A673 (cell line): ENCODE results near the gene NEK6. TPM values are rescaled to one million over a fixed set of nuclear protein-coding genes. Genes with fewer than 3 reads are reported as not detected.
"Not testable (repeated sequence)": the region's sequence is repeated elsewhere in the genome, so short reads cannot be mapped to it uniquely, and the experiment has no call there.

ENCODE experiments used
- BruUV-seq: library from RNA; stranded (reverse); fragments of 400-500 nt; replicated peaks from 2 replicates; lab custom pipeline; 2021; lab: Mats Ljungman, UMichigan
- CTCF ChIA-PET: fragments of 300-600 bp; sonication (Branson Sonifier 250); formaldehyde crosslinking; loops from one replicate; lab custom pipeline; 2022; ENCODE audit warnings: antibody characterized with exemption; lab: Charles Lee
- POLR2A ChIA-PET: fragments of 300-600 bp; sonication (Branson Sonifier 250); formaldehyde crosslinking; loops from one replicate; lab custom pipeline; 2022; ENCODE audit warnings: antibody characterized with exemption; ENCODE audit not compliant: low non-redundant PET; lab: Charles Lee
- DNase-seq: peaks from one replicate; pipeline ENCODE4 v3.0.0-alpha.2; 2015; ENCODE audit warnings: low spot score
- H3K27ac ChIP-seq: fragments of 200-600 bp; sonication (generic); 2 replicates; pipeline ENCODE4 v1.5.1; 2016; ENCODE audit warnings: mixed run types, low read depth, mild to moderate bottlenecking, mixed read lengths, antibody characterized with exemption, low read length; ENCODE audit not compliant: poor library complexity, severe bottlenecking
- H3K27me3 ChIP-seq: fragments of 200-600 bp; sonication (generic); replicated peaks from 2 replicates; pipeline ENCODE4 v1.6.1; 2017; ENCODE audit warnings: mixed run types, low read depth, mild to moderate bottlenecking, mixed read lengths, antibody characterized with exemption, low read length; ENCODE audit not compliant: insufficient read depth, poor library complexity
- H3K36me3 ChIP-seq: fragments of 200-600 bp; sonication (generic); 2 replicates; pipeline ENCODE4 v1.6.1; 2016; ENCODE audit warnings: mixed run types, mild to moderate bottlenecking, mixed read lengths, antibody characterized with exemption, low read length; ENCODE audit not compliant: insufficient read depth, poor library complexity, severe bottlenecking
- H3K4me1 ChIP-seq: fragments of 200-600 bp; sonication (generic); 2 replicates; pipeline ENCODE4 v1.6.1; 2017; ENCODE audit warnings: mixed run types, mild to moderate bottlenecking, mixed read lengths, antibody characterized with exemption, low read length; ENCODE audit not compliant: insufficient read depth, poor library complexity, severe bottlenecking
- H3K4me3 ChIP-seq: fragments of 200-600 bp; sonication (generic); 2 replicates; pipeline ENCODE4 v1.5.1; 2016; ENCODE audit warnings: low read depth, mixed run types, mild to moderate bottlenecking, mixed read lengths, low read length; ENCODE audit not compliant: poor library complexity, severe bottlenecking
- H3K9me3 ChIP-seq: fragments of 200-600 bp; sonication (generic); 2 replicates; pipeline ENCODE4 v1.6.1; 2016; ENCODE audit warnings: mixed run types, low read depth, mild to moderate bottlenecking, mixed read lengths, antibody characterized with exemption, low read length; ENCODE audit not compliant: poor library complexity, severe bottlenecking
- EZH2 ChIP-seq: fragments of 200-600 bp; sonication (generic); IDR thresholded peaks from 2 replicates; pipeline ENCODE4 v1.6.1; 2017; ENCODE audit warnings: borderline replicate concordance, low read depth, mild to moderate bottlenecking, mixed read lengths, antibody characterized with exemption, low read length; ENCODE audit not compliant: poor library complexity, severe bottlenecking
- intact Hi-C: fragments of 100-400 bp; cut with micrococcal nuclease; formaldehyde crosslinking; loops from one replicate; pipeline ENCODE4 v1.10.0; 2022; ENCODE audit not compliant: unreplicated experiment
- total RNA-seq: library from RNA; stranded (reverse); gene quantifications from 2 replicates; pipeline ENCODE4 v1.2.3, GENCODE V29; 2021
- TF ChIP-seq, protein P1 (sequence below): fragments of 300-800, 200-600 bp; sonication (generic); conservative IDR thresholded peaks from 2 replicates; pipeline ENCODE4 v1.5.1; 2017; ENCODE audit warnings: low read depth, mild to moderate bottlenecking, antibody characterized with exemption, low read length, moderate library complexity, mixed read lengths

NEK6 gene
- total RNA-seq, 1 experiment from 2014 or later = 23.3 TPM

GRCh38 chr9:124238546-124239140 lies 19.1 kb upstream of the NEK6 start:
- CTCF ChIA-PET = no interaction called here

DNA sequence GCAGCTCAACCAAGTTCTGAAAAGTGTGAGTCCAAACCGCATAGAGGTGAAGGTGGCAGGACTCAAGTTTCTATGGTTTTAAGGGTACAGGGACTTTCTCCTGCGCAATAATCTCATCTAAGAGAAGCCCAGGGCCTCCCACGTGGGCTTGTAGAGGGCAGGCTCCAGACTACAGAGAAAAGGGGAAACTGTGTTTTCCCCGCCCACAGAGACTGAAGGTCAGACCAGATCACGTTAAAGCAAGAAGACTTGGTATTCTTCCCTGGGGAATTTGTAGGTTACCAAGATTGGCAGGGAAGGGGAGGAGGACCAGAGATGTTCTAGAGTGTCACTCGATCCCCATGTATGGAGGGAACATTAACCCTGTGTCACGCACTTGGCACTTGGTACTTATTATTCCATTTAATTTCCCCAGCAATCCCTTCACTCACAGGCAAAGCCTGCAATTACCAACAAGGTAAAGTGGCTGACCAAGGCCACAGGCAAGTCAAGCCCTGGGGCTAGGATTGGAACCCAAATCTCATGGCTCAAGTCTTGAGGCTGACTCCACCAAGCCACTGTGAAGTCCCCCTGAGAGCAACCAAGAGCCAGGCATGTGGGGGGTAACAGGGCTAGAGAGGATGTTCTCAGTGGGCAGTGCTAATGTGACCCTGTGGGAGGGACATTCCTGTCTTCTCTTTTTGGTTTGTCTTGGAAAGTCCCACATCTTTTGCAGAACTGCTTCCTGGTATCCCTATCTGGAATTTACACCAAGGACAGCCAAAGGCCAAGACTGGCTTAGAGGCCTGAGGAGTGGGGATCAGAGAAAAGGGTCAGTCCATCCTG lies 18.3 kb upstream of the NEK6 start:
- ChIA-PET POLR2A (no interaction called here), CTCF (no interaction called here)
- BruUV-seq = no TSS peak
- peaks cover 13% of the 10 kb centered on the region for H3K4me1 ChIP-seq
- TF ChIP-seq, protein P1, sequence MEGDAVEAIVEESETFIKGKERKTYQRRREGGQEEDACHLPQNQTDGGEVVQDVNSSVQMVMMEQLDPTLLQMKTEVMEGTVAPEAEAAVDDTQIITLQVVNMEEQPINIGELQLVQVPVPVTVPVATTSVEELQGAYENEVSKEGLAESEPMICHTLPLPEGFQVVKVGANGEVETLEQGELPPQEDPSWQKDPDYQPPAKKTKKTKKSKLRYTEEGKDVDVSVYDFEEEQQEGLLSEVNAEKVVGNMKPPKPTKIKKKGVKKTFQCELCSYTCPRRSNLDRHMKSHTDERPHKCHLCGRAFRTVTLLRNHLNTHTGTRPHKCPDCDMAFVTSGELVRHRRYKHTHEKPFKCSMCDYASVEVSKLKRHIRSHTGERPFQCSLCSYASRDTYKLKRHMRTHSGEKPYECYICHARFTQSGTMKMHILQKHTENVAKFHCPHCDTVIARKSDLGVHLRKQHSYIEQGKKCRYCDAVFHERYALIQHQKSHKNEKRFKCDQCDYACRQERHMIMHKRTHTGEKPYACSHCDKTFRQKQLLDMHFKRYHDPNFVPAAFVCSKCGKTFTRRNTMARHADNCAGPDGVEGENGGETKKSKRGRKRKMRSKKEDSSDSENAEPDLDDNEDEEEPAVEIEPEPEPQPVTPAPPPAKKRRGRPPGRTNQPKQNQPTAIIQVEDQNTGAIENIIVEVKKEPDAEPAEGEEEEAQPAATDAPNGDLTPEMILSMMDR = no peak
- no peak for TF ChIP-seq EZH2
- H3K9me3 ChIP-seq = no peaks in the 10 kb centered on the region
- no peak overlapping the region for H3K27ac ChIP-seq
- intact Hi-C loops = no loop called here
- no peak overlapping the region for H3K4me3 ChIP-seq
- DNase-seq = no peak
- H3K27me3 ChIP-seq = peaks cover 10% of the 10 kb centered on the region
- no peaks in the 10 kb centered on the region for H3K36me3 ChIP-seq

More at GRCh38 chr9:124238546-124239140, 19.1 kb upstream of the NEK6 start:
- intact Hi-C loops = no loop called here
- H3K36me3 ChIP-seq = no peaks in the 10 kb centered on the region
- H3K27ac ChIP-seq = no peak overlapping the region
- BruUV-seq = no TSS peak
- POLR2A ChIA-PET = no interaction called here
- no peak for TF ChIP-seq EZH2
- TF ChIP-seq, protein P1 = no peak
- no peak for DNase-seq
- peaks cover 13% of the 10 kb centered on the region for H3K4me1 ChIP-seq
- no peak overlapping the region for H3K4me3 ChIP-seq
- H3K9me3 ChIP-seq = no peaks in the 10 kb centered on the region
- peaks cover 10% of the 10 kb centered on the region for H3K27me3 ChIP-seq

- CTCF ChIA-PET = no interaction called here
- no peaks in the 10 kb centered on the region for H3K27me3 ChIP-seq
- H3K9me3 ChIP-seq = no peaks in the 10 kb centered on the region
- peak overlapping the region; percentile 16 for H3K4me3 ChIP-seq
- POLR2A ChIA-PET = no interaction called here
- peaks cover 13% of the 10 kb centered on the region for H3K4me1 ChIP-seq
- DNase-seq = peak; percentile 58
- intact Hi-C loops = no loop called here
- BruUV-seq = no TSS peak
- peak overlapping the region; percentile 38 for H3K27ac ChIP-seq
- TF ChIP-seq, protein P1 = no peak
- TF ChIP-seq EZH2 = no peak
- no peaks in the 10 kb centered on the region for H3K36me3 ChIP-seq
Measured at GRCh38 chr9:124242331-124243194, 15.2 kb upstream of the NEK6 start.

DNA sequence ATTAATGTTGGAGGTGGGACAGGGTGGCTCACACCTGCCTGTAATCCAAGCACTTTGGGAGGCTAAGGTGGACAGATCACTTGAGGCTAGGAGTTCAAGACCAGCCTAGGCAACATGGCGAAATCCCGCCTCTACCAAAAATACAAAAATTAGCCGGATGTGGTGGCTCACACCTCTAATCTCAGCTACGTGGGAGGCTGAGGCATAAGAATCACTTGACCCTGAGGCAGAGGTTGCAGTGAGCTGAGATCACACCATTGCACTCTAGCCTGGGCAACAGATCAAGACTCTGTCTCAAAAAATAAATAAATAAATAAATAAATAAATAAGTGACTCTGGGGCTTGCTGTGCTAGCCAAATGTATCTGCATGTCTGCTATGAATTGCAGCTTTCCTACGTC lies 10.4 kb upstream of the NEK6 start:
- H3K4me3 ChIP-seq, CTCF ChIA-PET, H3K27me3 ChIP-seq, H3K9me3 ChIP-seq, intact Hi-C loops, H3K36me3 ChIP-seq, BruUV-seq, H3K4me1 ChIP-seq, H3K27ac ChIP-seq, DNase-seq: not testable (repeated sequence)
- POLR2A ChIA-PET = interaction anchor here (0.7 kb wide), 1 partner anchor 745 kb away, joined by 3 read pairs; no protein-coding TSS in a partner anchor
